Measurements from ENCODE around the gene PGM2L1.
"Not testable (repeated sequence)": the region's sequence is repeated elsewhere in the genome, so short reads cannot be mapped to it uniquely, and the experiment has no call there.

PGM2L1 gene

DNA sequence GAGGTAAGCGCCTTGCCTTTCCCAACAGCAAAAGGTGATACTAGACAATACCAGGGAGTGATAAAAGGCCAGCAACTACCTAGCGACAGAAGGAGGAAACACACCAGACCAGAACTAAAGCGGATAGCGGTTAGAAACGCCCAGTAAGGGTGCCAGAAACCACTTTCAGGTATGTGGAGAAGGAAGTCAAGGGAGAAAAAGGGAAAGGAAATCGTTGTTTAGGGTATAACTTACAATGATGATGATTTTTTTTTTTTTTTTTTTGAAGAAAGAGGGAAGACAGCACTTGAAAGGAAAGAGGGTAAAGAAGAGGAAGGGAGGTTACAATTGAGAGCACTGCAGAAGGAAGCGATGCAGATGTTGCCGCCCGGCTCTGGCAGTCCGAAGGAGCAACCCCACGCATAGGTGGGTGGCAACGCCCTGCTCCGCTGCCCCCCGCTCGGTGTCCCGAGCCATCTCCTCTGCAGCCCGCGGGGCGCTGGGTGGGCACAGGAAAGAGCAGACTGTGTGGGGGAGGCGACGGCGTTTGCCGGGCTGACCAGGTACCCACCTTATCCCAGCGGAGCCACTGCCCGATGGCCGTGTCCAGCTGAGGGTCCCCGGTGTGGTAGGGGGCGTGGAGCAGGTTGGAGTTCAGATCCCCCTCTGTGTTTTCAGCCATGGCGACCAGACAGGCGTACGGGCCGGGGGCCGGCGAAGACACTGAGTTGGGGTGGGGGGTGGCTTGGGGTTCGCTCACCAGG lies 561 bp downstream of the PGM2L1 start:
- DNase-seq: peak; percentile 71

DNA sequence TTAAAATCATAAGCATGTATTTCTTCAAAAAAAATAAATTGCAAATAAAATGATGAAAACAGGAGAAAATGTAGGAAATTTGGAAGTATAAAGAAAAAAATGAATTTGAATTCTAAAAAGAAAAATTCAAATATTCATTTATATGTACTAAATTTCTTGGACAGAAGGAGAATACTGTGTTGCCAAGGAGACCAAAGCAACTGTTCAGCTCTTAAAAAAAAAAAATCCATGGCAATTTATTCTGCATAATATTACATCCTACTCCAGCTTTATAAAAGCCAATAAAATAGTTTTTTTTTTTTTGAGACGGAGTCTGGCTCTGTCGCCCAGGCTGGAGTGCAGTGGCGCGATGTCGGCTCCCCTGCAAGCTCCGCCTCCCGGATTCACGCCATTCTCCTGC lies 6.0 kb downstream of the PGM2L1 start:
- DNase-seq: no peak

DNA sequence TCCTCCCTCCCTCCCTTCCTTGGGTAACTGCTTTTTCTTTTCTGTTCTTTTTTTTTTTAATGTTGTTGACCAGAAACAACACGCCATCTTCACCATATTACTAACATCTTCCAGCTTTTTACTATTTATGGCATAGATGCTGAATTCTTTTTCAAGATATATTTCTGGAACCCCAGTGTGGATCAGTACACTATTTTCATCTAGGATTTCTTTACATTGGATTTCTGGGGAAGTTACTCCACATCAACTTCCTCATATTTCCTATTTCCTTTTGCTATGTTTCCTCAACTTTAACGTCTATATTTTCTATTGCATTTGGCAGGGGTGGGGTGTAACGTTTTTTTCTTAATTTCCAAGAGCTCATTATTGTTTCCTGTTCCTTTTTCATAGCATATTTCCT lies 7.0 kb downstream of the PGM2L1 start:
- DNase-seq: no peak

DNA sequence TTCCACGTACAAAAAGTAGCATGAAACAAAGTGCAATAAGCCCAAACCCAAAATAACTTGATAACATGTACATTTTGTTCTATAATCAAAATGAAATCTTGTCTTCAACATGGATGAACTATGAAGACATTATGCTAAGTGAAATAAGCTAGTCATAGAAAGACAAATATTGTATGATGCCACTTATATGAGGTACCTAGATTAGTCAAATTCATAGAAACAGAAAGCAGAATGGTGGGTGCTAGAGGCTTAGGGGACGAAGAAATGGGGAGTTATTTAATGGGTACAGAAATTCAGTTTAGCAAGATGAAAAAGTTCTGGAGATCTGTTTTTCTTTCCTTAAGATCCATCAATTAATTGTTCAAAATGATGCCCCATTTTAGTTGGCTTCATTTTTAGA lies 7.5 kb downstream of the PGM2L1 start:
- DNase-seq: no peak

DNA sequence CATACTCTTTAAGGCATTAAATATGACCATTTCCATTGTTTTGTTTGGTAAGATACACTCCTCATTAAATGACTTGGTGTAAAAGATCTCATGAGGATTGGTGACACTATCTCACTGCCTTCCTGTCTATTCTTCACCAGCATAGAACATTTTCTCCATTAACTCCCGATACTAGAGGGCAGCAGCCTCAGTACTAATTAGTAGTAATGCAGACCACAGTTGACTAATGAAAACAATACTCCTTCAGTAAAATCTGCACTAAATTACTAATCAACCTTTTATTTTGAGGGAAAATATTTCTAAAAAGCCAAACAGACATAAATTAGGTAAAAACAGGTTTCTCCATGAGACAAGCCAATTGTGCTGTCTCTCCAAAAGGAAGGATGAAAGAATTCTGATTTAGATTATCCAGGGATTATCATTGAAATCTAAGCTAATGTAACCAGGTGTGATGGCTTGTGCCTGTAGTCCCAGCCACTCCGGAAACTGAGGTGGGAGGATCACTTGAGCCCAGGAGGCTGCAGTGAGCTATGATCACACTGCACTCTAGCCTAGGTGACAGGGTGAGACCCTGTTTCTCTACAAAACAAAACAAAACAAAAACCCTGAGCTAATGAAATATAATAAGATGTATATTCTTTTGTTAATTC lies 9.4 kb downstream of the PGM2L1 start:
- DNase-seq: peak; percentile 60

DNA sequence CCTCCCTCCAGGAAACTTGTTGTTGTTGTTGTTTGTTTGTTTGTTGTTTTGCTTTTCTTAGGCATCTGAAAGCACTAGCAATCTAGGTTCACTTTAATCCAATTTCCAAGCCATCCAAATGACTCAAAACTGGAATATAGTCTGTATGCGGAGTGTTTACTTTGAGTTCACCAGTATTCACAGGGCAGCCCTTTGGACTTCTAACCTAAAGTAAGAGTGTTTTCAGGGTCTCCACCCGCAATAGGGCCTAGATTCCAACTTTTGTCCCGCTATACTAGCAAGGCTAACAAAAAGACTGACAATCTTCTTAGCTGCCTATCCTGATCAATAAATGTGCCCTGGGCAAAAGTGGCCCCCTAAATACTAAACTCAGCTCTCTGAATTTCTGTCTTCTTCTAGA lies 13.6 kb downstream of the PGM2L1 start:
- DNase-seq: no peak

DNA sequence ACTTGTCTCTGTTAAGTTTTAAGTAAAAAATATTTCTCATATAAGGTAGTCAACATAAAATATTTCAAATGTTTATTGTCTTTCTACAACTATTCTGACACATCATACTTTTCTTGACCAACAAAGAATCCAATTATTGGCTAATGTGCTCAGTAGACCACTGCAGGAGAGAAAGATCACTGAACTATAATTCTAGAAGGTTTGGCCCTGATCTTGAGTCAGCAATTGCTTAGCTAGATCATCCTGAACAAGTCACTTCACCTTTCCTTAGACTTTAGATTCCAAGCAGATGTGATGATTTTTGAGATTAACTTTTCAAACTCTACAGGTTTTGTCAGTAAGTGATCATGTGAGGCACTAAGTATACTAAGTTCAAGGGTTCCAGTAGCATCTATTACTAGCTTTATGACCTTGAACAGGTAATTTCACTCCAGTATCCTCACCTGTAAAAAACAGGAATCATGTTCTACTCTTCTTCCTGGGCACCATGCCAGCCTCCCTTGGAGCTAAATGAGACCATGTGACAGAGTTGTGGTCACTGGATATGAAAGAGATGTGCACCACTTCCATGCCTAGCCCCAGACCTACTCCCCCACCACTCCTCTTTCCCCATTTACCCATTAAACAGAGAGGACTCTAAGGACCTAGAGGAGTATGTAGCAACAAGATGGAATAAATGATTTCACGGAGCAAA lies 17.3 kb downstream of the PGM2L1 start:
- DNase-seq: no peak

DNA sequence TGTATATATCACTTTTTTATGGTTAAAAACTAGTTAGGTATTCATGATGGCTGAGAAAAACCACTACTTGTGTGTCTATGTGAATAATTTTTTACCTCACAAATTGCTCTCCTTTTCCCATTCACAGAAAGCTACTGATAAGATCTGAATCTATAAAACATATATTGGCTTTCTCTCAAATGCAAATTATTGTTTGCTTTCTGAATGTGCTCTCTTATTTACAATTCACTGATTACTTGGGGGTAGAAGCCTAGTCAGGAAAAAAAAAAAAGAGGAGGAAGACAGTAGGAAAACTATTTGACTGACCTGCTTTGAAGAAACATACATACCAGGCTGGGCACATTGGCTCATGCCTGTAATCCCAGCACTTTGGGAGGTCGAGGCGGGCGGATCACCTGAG lies 20.5 kb downstream of the PGM2L1 start:
- DNase-seq: no peak

DNA sequence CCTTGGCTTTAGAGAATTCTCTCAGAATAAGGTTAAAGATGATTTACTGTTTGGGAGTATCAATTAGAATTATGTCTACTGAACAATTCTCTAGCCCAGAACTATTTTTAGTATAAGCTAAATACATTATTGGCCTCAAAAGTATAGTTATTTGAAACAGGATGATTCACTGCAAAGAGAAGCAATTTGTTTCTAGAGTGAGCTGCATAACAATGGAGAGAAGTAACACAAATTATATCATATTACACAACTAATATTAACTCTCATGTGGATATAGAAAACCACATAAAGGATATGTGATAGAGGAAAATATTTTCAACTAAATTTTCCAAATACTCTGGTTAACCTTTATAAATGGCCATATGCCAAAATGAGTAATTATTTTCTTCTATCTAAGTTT lies 24.9 kb downstream of the PGM2L1 start:
- DNase-seq: no peak

DNA sequence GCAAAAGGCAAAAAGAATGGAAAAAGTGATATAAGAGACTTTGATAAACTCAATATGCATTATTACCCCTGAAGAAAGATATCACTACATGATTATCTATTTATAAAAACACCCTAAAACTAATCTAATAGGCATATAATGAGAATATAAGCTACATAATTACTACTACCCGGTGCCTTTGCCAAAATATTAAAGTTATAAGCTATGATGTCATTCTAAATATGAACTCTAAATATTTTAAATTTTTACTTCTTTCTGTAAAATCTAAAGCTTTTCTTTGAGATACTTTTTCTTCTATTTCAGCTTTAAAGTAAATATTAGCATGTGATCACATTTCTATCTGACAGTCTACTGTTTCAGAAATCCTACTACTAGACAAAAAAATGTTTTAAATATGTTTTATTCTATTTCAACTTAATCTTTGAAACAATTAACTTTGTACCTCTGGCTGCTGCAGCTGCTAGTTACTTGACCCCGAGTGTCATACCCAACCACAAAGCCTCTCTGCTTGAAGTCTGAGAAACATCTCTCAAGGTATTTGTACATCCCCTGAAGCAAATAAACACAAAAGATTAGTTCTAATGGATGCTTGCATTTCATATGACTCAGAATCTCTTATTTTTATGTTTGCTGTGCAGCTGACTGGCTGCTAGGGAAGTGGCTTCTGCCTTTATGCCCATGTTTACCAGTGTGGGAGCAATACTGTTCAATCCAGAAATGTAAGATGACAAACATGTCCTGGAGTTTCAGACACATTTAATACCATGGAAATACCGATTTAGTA lies 26.8 kb downstream of the PGM2L1 start:
- no peak for DNase-seq

DNA sequence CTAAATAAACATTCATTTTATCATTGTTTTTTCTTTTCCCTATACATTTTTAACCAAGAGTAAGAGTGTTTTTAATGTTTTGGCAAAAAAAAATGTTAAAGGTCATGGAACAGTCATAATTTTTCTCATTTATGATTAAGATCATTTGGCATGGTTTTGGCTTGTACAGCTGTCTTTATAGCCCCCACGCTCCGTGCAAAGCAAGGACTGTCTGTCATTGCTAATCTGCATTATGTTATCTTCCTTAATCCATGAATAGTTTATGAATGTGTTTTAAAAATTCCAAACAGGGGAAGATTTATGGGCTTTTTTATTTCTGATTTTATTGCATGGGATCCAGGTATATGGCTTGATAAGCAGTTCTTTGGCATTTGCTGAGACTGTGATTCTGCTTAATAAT lies 28.1 kb downstream of the PGM2L1 start:
- no peak for DNase-seq

DNA sequence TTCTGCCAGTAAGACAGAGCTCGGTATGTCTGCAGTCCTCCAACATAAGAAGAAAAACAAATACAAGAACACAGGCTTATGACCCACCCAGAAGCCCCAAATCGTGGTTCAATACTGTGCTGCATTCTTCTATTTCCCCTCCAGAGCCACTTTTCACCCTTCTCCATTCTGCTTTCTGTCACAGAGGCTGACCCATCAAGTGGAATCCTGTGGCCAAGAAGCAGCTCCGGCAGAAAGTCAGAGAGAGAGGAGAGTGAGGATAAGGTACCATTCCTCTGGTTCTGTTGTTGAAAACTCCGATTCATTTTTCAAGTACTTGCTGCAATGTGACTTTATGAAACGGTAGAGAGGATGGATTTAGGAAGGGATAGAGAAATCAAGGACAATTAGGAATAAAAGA lies 30.4 kb downstream of the PGM2L1 start:
- DNase-seq: no peak

DNA sequence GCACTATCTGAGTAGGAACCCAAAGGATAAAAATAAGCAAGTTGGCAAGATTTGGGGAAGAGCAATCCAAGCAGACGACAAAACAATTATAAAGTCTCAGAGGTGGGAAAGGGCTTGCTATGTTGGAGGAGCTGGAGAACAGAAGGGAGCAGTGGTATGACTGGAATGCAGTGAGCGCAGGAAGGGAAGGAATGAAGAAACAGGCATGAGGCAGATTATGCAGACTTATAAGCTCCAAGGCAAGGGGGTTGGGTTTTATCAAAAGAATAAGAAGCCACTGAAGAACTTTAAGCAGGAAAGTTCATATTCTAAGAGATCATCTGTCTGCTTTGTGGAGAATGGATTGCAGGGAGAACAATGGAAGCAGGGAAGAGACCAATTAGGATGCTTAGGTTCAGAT lies 31.7 kb downstream of the PGM2L1 start:
- peak; percentile 60 for DNase-seq

DNA sequence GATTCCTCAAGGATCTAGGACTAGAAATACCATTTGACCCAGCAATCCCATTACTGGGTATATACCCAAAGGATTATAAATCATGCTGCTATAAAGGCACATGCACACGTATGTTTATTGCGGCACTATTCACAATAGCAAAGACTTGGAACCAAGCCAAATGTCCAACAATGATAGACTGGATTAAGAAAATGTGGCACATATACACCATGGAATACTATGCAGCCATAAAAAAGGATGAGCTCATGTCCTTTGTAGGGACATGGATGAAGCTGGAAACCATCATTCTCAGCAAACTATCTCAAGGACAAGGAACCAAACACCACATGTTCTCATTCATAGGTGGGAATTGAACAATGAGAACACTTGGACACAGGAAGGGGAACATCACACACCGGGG lies 32.4 kb downstream of the PGM2L1 start:
- not testable (repeated sequence) for DNase-seq

DNA sequence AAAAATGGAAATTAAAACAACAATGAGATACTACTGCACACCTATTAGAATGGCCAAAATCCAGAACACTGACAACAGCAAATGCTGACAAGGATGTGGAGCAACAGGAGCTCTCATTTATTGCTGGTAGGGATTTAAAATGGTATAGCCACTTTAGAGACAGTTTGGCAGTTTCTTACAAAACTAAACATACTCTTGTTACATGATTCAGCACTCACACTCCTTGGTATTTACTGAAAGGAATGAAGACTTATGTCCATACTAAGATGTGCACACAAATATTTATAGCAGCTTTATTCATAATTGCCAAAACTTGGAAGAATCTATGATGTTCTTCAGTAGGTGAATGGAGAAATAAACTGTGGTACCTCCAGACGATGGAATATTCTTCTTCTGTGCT lies 40.8 kb downstream of the PGM2L1 start:
- no peak for DNase-seq

DNA sequence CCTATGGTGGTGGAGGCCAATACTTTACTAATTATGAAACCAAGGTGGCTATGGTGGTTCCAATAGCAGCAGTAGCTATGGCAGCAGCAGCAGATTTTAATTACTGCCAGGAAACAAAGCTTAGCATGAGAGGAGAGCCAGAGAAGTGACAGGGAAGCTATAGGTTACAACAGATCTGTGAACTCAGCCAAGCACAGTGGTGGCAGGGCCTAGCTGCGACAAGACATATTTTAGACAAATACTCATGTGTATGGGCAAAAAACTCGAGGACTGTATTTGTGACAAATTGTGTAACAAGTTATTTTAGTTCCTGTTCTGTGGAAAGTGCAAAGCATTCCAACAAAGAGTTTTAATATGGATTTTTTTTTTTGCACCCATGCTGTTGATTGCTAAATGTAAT lies 42.6 kb downstream of the PGM2L1 start:
- no peak for DNase-seq

DNA sequence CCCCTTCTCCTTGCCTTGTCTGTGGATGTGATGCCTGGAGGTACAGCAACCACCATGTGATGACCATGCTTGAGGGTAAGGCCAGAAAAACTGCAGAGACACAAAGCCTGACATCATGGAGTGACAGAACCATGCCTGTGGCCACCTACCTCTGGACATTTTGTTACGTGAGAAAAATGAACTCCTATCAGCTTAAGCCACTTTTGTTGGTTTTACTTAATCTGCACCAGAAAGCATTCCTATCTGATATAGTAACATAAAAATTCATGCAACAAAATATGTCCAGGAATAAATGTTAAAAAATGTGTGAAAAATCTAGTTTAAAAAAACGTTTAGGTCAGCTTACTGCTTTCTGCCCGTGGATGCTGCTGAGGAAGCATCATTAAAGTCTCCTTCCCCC lies 44.2 kb downstream of the PGM2L1 start:
- DNase-seq: no peak

DNA sequence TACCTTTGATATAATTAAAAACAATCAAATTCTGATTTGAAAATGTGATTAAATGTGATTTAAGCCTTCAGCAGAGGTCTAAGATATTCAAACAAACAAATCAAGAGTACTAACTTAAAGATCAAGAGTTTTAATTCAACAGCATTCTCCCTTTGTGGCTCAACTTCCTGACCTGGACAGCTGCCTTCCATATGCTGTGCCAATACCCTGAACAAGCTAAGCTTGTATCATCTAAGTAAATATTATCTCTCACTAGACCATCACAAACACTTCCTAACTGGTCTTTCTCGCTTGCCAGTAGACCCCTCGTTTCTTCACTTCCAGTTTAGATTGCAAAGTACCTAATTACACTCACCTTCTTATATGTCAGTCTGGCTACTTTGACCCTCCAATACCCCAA lies 50.9 kb downstream of the PGM2L1 start:
- no peak for DNase-seq

DNA sequence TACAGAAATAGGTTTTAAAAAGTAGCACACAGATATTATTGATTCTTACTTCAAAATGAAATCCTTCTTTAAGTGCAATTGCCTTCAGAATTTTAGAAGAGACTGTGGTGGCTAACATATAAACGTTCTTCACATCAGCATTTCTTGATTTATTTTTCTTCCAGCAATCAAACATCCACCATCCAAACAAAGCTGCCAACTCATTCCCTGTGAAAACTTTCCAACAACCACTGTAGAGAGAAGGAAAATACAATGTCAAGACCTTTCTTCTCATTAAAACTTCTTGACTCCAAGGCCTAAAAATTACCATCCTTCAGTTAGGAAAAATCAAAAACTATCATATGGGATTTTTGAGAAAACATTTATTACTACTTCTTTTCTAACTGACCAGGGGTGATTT lies 52.8 kb downstream of the PGM2L1 start:
- DNase-seq: no peak

DNA sequence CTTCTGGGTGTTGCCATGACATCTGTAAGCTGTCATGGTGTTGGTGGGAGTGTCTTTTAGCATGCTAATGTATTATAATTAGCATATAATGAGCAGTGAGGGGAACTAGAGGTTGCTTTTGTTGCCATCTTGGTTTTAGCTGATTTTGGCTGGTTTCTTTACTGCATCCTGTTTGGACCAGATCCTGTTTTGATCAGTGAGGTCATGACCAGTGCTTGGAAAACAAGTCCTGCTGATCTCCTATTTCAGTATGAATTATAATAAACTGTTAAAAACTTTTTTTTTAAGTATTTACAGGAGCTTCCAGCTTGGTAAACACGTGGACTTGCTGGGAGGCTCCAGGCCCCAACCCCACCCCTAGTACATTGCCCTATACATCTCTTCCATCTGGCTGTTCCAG lies 56.3 kb downstream of the PGM2L1 start:
- no peak for DNase-seq

DNA sequence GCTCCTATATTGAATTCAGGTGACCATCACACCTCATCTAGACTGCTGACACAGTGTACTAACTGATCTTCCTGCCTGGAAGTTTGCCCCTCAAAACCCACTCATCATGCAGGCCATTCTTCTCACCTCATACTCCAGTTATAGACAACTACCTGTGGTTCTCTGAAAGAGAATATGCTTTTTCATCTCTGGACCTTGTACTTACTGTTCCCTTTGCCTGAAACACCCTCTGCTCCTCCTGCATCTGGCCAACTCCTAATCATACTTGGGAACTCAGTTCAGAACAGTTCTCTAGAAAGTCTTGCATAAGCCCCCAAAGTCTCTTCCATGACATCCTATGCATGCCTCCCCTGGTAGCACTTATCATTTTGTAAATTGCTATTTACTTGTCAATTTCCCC lies 58.6 kb downstream of the PGM2L1 start:
- DNase-seq: no peak

DNA sequence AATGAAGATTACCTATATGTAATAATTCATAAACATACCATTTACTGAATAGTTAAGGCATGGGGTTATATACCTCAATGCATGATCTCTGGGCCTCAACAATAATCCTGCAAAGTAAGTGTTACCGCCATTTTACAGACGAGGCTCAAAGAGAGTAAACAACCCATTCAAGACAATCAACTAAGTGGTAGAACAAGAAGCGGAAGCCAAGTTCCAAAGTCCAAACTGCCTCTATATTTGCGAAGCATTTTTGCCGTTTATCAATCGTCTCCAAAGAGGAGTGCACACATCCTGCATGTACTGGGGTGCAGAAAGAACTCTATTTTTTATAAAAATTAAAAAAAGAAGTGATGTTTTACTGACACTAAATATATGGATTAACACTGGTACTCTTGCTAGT lies 59.3 kb downstream of the PGM2L1 start:
- DNase-seq: no peak

DNA sequence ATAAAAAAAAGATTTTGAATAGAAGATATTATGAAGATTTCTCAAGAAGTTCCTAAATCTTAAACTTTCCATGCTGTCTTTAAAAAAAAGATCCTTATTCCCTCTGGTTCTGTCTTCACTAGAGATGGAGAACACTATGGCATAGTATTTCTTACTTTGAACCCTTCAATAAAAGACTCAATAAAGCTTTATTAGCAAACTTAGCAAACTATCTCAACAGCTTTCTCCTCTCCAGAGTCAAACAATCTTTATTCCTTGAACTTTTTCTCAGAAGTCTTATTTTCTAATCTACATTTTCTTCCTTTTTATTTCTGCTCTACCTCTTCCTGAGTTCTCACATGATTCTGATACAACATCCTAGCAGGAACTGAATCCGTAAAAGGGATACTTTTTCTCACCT lies 65.0 kb downstream of the PGM2L1 start:
- DNase-seq: no peak

DNA sequence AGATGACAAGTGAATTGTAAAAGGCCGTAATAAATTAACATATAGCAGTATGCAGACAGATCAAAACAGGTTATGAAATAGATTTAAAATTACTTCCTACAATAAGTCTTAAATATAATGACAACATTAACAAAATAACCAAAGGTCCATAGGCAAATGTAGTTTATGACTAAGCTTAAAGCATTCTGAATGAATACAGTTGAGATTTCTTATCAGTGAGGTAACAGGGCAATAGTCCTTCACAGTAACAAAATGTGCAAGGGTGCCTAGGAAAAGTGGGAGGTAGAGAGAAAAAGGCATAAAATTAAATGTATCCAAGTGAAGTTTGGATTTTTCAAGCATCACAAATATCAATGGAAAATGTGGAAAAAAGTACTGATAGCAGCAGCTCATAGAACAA lies 65.9 kb downstream of the PGM2L1 start:
- no peak for DNase-seq
